Peyer's patch (tissue), 4 donors: ENCODE data around the gene ITGA8.
"Not testable (repeated sequence)": the region's sequence is repeated elsewhere in the genome, so short reads cannot be mapped to it uniquely, and the experiment has no call there.

ENCODE experiments used
- CTCF ChIP-seq, 6 experiments: fragments of 450-650 bp in 4 of 6; fragments of 200-600 bp in 2 of 6; sonication (generic) in 1 of 6; IDR thresholded peaks; one replicate each; pipeline ENCODE4 v1.5.1; 2017 to 2019; ENCODE audit warnings: antibody characterized with exemption in 6 of 6, mild to moderate bottlenecking in 3 of 6, moderate library complexity in 1 of 6
- POLR2A ChIP-seq, 2 donors: fragments of 450-650 bp; IDR thresholded peaks; one replicate each; pipeline ENCODE4 v1.5.1; 2017; ENCODE audit warnings: antibody characterized with exemption in 2 of 2, mild to moderate bottlenecking in 2 of 2, moderate library complexity in 2 of 2

GRCh38 chr10:15631205-15631604 lies 88.5 kb downstream of the ITGA8 start:
- TF ChIP-seq CTCF, POLR2A (IDR thresholded peaks at IDR 0.05): not testable (repeated sequence)
